ENCODE measurements around the gene CFAP410.
A peak's percentile ranks its signal among the peaks of the same experiment; 100 is the strongest.

The CFAP410 gene

GRCh38 chr21:44357064-44357837, 18.1 kb upstream of the CFAP410 start:
- Histone ChIP-seq H3K27me3 (ENCODE audit: control insufficient read depth, insufficient read depth, low read length) (no peaks in the 10 kb centered on the region), H3K4me3 (ENCODE audit: low read depth, low read length) (no peak overlapping the region), H3K9ac (ENCODE audit: low read length) (no peak overlapping the region), H3K4me1 (ENCODE audit: control insufficient read depth, insufficient read depth, low read length) (no peaks in the 10 kb centered on the region), H3K36me3 (ENCODE audit: control insufficient read depth, insufficient read depth, low read length) (no peaks in the 10 kb centered on the region), H3K9me3 (ENCODE audit: control insufficient read depth, insufficient read depth, low read depth, low read length) (peaks cover 2% of the 10 kb centered on the region; the same call in 1 of the 2 replicates), H3K27ac (ENCODE audit: low read depth, low read length) (no peak overlapping the region)

DNA sequence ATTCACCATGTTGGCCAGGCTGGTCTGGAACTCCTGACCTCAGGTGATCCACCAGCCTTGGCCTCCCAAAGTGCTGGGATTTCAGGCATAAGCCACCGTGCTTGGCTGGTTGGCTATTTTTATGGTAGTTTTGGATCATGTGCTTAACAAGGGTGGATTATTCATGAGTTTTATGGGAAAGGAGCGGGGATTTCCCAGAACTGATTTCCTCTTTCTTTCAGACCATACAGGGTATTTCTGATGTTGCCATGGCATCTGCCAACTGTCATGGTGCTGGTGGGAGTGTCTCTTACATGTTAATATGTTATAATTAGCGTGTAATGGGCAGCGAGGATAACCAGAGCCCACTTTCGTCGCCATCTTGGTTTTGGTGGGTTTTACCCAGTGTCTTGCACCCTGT, 17.4 kb upstream of the CFAP410 start:
- Histone ChIP-seq H3K27ac (ENCODE audit: low read depth, low read length) (no peak overlapping the region), H3K27me3 (ENCODE audit: control insufficient read depth, insufficient read depth, low read length) (peaks cover 3% of the 10 kb centered on the region; the same call in 1 of the 2 replicates), H3K4me3 (ENCODE audit: low read depth, low read length) (no peak overlapping the region), H3K9me3 (ENCODE audit: control insufficient read depth, insufficient read depth, low read depth, low read length) (no peaks in the 10 kb centered on the region; the same call in 1 of the 2 replicates), H3K36me3 (ENCODE audit: control insufficient read depth, insufficient read depth, low read length) (no peaks in the 10 kb centered on the region), H3K4me1 (ENCODE audit: control insufficient read depth, insufficient read depth, low read length) (no peaks in the 10 kb centered on the region), H3K9ac (ENCODE audit: low read length) (no peak overlapping the region)

GRCh38 chr21:44356160-44356559, 17.0 kb upstream of the CFAP410 start:
- Histone ChIP-seq H3K27me3 (ENCODE audit: control insufficient read depth, insufficient read depth, low read length) (peaks cover 8% of the 10 kb centered on the region; the same call in 1 of the 2 replicates), H3K4me3 (ENCODE audit: low read depth, low read length) (no peak overlapping the region), H3K27ac (ENCODE audit: low read depth, low read length) (no peak overlapping the region), H3K4me1 (ENCODE audit: control insufficient read depth, insufficient read depth, low read length) (no peaks in the 10 kb centered on the region), H3K9me3 (ENCODE audit: control insufficient read depth, insufficient read depth, low read depth, low read length) (no peaks in the 10 kb centered on the region), H3K36me3 (ENCODE audit: control insufficient read depth, insufficient read depth, low read length) (no peaks in the 10 kb centered on the region), H3K9ac (ENCODE audit: low read length) (no peak overlapping the region)

- no peaks in the 10 kb centered on the region for H3K4me1 ChIP-seq (ENCODE audit: control insufficient read depth, insufficient read depth, low read length)
- H3K36me3 ChIP-seq (ENCODE audit: control insufficient read depth, insufficient read depth, low read length), result no peaks in the 10 kb centered on the region
- no peak overlapping the region for H3K27ac ChIP-seq (ENCODE audit: low read depth, low read length)
- H3K9ac ChIP-seq (ENCODE audit: low read length), result no peak overlapping the region
- peaks cover 13% of the 10 kb centered on the region; the same call in 1 of the 2 replicates for H3K27me3 ChIP-seq (ENCODE audit: control insufficient read depth, insufficient read depth, low read length)
- H3K9me3 ChIP-seq (ENCODE audit: control insufficient read depth, insufficient read depth, low read depth, low read length), result no peaks in the 10 kb centered on the region
- no peak overlapping the region for H3K4me3 ChIP-seq (ENCODE audit: low read depth, low read length)
Measured at GRCh38 chr21:44354775-44355771, 15.9 kb upstream of the CFAP410 start.

DNA sequence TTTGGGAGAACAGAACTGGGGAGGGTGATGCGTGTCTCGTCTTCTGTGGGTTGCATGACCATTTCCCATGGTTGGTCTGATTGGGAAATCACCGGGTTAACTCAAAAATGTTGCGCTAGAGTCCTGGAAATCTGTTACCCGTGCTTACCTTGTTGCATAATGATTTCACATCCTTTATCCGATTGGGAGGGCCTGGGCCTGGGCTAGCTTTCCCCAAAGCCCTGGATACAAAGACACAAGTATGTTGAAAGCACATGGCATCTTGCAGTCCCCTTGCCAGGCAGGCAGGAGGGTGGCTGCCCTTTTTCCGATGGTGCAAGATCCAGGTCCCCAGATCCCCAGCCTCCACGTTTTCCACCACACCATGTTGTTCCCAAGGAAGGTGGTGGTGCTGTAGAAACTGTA, 14.8 kb upstream of the CFAP410 start:
- Histone ChIP-seq H3K9ac (ENCODE audit: low read length) (no peak overlapping the region), H3K4me3 (ENCODE audit: low read depth, low read length) (no peak overlapping the region), H3K27ac (ENCODE audit: low read depth, low read length) (no peak overlapping the region), H3K4me1 (ENCODE audit: control insufficient read depth, insufficient read depth, low read length) (no peaks in the 10 kb centered on the region), H3K36me3 (ENCODE audit: control insufficient read depth, insufficient read depth, low read length) (no peaks in the 10 kb centered on the region), H3K27me3 (ENCODE audit: control insufficient read depth, insufficient read depth, low read length) (peaks cover 23% of the 10 kb centered on the region; the same call in 1 of the 2 replicates), H3K9me3 (ENCODE audit: control insufficient read depth, insufficient read depth, low read depth, low read length) (no peaks in the 10 kb centered on the region)

DNA sequence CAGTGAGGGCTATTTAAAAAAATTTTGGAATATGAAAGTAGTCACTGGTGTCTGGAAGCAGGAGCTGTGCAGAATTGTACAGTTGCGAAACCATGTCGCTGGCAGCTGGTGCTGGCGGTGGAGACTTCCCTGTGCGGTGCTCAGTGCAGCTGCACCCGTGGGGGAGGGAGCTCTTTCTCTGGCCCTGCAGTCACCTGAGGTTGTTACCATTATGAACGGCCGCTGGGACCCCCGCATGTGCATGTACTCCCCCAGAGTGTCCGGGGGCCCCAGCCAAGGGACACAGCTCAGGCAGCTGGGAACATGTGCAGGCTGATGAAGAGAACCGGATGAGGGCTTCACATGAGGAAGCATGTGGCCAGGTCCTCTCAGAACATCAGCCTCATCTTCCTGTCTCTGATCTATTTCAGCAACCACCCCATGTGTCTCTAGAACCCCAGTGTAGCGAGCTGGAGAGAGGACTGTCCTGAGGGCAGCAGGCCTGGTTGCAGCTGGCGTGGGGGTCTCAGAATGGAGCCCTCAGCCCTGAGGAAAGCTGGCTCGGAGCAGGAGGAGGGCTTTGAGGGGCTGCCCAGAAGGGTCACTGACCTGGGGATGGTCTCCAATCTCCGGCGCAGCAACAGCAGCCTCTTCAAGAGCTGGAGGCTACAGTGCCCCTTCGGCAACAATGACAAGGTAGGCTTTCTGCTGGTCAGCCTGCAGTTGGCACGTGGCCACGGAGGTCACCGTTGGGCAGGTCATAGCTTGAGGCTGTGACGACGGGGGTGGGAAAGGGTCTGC, 14.2 kb upstream of the CFAP410 start, which contains the start of gene TRPM2:
Gene TRPM2, plus strand, starts transcription at position 431 of the 780 bp plus-strand sequence. Its CDS starts 80 bp downstream, at position 511.
- H3K27ac ChIP-seq (ENCODE audit: low read depth, low read length), result no peak within 1 kb of the TSS
- peaks cover 26% of the 10 kb centered on the region; the same call in 1 of the 2 replicates for H3K27me3 ChIP-seq (ENCODE audit: control insufficient read depth, insufficient read depth, low read length)
- H3K9ac ChIP-seq (ENCODE audit: low read length), result no peak within 1 kb of the TSS
- no peak within 1 kb of the TSS for H3K4me3 ChIP-seq (ENCODE audit: low read depth, low read length)
- H3K4me1 ChIP-seq (ENCODE audit: control insufficient read depth, insufficient read depth, low read length), result no peaks in the 10 kb centered on the region
- H3K36me3 ChIP-seq (ENCODE audit: control insufficient read depth, insufficient read depth, low read length), result no peaks in the 10 kb centered on the region
- no peaks in the 10 kb centered on the region for H3K9me3 ChIP-seq (ENCODE audit: control insufficient read depth, insufficient read depth, low read depth, low read length)

DNA sequence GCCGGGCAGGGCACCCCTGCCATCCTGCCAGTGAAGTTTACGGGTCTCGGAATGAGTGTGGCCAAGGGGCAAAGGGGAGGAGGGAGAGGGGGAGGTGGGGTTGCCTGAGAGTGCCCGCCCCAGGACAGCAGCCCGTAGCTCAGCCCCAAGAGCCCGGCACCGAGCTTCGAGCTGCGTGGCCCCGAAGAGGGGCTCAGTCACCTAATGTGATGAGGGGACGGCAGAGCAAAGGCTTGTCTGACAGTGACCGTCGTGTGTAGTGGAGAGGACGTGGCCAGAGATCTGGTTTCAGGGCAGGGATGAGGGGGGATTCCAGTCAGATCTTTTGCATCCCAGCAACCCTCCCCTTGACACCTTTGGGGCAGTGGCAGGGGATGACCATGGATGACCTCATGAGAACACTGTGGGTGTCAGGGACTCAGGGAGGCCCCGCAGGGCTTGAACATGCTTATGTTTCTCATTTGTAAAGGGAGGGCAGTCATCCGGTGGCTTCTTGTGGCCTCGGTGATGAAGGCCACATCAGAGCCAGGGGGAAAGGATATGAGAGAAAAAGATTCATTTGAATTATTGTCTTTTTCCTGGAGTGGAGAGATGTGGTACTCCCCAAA, 13.2 kb upstream of the CFAP410 start:
- H3K9me3 ChIP-seq (ENCODE audit: control insufficient read depth, insufficient read depth, low read depth, low read length), result no peaks in the 10 kb centered on the region
- no peaks in the 10 kb centered on the region for H3K4me1 ChIP-seq (ENCODE audit: control insufficient read depth, insufficient read depth, low read length)
- no peak overlapping the region for H3K4me3 ChIP-seq (ENCODE audit: low read depth, low read length)
- H3K36me3 ChIP-seq (ENCODE audit: control insufficient read depth, insufficient read depth, low read length), result no peaks in the 10 kb centered on the region
- peaks cover 26% of the 10 kb centered on the region; the same call in 1 of the 2 replicates for H3K27me3 ChIP-seq (ENCODE audit: control insufficient read depth, insufficient read depth, low read length)
- H3K27ac ChIP-seq (ENCODE audit: low read depth, low read length), result no peak overlapping the region
- H3K9ac ChIP-seq (ENCODE audit: low read length), result no peak overlapping the region

DNA sequence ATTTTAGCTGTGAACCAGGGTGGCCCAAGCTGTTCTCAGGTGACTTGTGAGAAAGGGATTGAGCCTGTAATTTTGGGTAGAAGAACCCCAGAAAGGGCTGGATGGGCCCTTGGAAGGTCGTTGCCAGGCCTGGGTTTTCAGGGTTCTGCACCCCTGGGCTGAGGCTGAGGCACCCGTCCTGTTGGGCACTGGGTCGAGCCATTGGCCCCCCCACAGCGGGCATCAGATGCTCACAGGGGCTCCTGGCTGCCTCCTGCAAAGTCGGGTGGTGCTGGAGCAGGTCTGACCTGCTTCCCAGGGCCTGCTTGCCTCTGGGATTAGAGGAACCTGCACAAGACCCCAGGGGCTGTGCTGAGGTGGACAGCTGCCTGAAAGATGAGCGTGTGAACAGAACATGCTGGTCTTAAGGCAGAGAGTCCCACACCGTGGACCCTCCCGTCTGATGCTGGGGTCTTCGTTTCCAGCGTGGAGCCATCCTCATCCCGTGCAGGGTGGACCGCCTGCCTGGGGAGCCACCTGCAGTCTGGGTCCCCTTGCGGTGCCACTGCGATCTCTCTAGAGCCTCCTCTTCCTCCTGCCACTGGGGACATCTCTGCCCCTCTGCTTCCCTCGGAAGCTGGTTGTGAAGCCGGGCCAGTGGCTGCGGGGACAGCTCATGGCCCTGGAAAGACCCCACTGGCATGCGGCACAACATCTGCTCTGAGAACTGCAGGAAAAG, 12.5 kb upstream of the CFAP410 start:
- Histone ChIP-seq H3K9me3 (ENCODE audit: control insufficient read depth, insufficient read depth, low read depth, low read length) (no peaks in the 10 kb centered on the region), H3K4me3 (ENCODE audit: low read depth, low read length) (no peak overlapping the region), H3K27me3 (ENCODE audit: control insufficient read depth, insufficient read depth, low read length) (peaks cover 26% of the 10 kb centered on the region; the same call in 1 of the 2 replicates), H3K9ac (ENCODE audit: low read length) (no peak overlapping the region), H3K36me3 (ENCODE audit: control insufficient read depth, insufficient read depth, low read length) (no peaks in the 10 kb centered on the region), H3K4me1 (ENCODE audit: control insufficient read depth, insufficient read depth, low read length) (no peaks in the 10 kb centered on the region), H3K27ac (ENCODE audit: low read depth, low read length) (no peak overlapping the region)

GRCh38 chr21:44350773-44351481, 11.7 kb upstream of the CFAP410 start:
- no peaks in the 10 kb centered on the region for H3K36me3 ChIP-seq (ENCODE audit: control insufficient read depth, insufficient read depth, low read length)
- H3K27me3 ChIP-seq (ENCODE audit: control insufficient read depth, insufficient read depth, low read length), result peaks cover 26% of the 10 kb centered on the region; the same call in 1 of the 2 replicates
- no peak overlapping the region for H3K9ac ChIP-seq (ENCODE audit: low read length)
- peaks cover 2% of the 10 kb centered on the region; the same call in 1 of the 2 replicates for H3K4me1 ChIP-seq (ENCODE audit: control insufficient read depth, insufficient read depth, low read length)
- peak overlapping the region; percentile 11; the same call in 1 of the 2 replicates for H3K4me3 ChIP-seq (ENCODE audit: low read depth, low read length)
- H3K27ac ChIP-seq (ENCODE audit: low read depth, low read length), result no peak overlapping the region
- H3K9me3 ChIP-seq (ENCODE audit: control insufficient read depth, insufficient read depth, low read depth, low read length), result no peaks in the 10 kb centered on the region
